Measurements from ENCODE around the gene PCCB.

Gene PCCB

DNA sequence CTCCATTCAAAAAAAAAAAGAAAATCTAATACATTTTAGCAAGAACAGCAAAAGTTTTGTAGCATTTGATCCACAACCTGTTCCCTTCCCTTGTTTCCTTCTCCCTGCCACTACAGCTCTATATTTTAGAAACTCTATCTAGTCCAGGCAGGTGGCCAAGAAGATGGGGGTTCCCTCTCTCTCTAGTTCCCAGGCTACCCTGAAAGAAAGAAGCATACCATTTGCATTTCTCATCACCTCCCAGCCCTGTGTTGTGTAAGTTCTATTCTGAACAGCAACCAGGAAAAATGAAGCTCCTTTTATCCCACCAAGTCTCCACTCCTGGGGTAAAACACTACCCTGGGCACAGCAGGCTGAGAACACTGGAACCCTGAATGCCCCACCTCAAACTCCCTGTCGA, 100.0 kb downstream of the PCCB start:
- Histone ChIP-seq H3K4me3 (ENCODE audit: low read depth, low read length) (no peak overlapping the region), H3K4me1 (ENCODE audit: control insufficient read depth, insufficient read depth, low read length) (no peaks in the 10 kb centered on the region), H3K27ac (ENCODE audit: extremely low read depth, low read depth, low read length) (no peak overlapping the region), H3K9me3 (ENCODE audit: control insufficient read depth, insufficient read depth, low read depth, low read length) (no peaks in the 10 kb centered on the region), H3K36me3 (ENCODE audit: control insufficient read depth in 2 of 2, insufficient read depth in 1 of 2, low read length in 2 of 2) (peaks cover 0 to 12% of the 10 kb centered on the region in 2 experiments; a peak in 2 of 3 replicates)
- ChIA-PET CTCF (interaction anchor here (0.7 to 1.2 kb wide), 2 partner anchors 169 to 664 kb away, joined by 4 read pairs; no protein-coding TSS in a partner anchor), POLR2A (no interaction called here)
- no peak for TF ChIP-seq EGR2 (tag by site-specific recombination; IDR thresholded peaks at IDR 0.05; ENCODE audit: low read depth)
- no peak for TF ChIP-seq BCL11B (tag by site-specific recombination; IDR thresholded peaks at IDR 0.05; ENCODE audit: low read depth)
- TF ChIP-seq, protein P1, sequence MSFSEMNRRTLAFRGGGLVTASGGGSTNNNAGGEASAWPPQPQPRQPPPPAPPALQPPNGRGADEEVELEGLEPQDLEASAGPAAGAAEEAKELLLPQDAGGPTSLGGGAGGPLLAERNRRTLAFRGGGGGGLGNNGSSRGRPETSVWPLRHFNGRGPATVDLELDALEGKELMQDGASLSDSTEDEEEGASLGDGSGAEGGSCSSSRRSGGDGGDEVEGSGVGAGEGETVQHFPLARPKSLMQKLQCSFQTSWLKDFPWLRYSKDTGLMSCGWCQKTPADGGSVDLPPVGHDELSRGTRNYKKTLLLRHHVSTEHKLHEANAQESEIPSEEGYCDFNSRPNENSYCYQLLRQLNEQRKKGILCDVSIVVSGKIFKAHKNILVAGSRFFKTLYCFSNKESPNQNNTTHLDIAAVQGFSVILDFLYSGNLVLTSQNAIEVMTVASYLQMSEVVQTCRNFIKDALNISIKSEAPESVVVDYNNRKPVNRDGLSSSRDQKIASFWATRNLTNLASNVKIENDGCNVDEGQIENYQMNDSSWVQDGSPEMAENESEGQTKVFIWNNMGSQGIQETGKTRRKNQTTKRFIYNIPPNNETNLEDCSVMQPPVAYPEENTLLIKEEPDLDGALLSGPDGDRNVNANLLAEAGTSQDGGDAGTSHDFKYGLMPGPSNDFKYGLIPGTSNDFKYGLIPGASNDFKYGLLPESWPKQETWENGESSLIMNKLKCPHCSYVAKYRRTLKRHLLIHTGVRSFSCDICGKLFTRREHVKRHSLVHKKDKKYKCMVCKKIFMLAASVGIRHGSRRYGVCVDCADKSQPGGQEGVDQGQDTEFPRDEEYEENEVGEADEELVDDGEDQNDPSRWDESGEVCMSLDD (tag by site-specific recombination; IDR thresholded peaks at IDR 0.05) = no peak
- no peak for TF ChIP-seq ZNF239 (tag by site-specific recombination; IDR thresholded peaks at IDR 0.05)
- no peak for TF ChIP-seq ZNF169 (tag by site-specific recombination; IDR thresholded peaks at IDR 0.05)
- TF ChIP-seq, protein P2, sequence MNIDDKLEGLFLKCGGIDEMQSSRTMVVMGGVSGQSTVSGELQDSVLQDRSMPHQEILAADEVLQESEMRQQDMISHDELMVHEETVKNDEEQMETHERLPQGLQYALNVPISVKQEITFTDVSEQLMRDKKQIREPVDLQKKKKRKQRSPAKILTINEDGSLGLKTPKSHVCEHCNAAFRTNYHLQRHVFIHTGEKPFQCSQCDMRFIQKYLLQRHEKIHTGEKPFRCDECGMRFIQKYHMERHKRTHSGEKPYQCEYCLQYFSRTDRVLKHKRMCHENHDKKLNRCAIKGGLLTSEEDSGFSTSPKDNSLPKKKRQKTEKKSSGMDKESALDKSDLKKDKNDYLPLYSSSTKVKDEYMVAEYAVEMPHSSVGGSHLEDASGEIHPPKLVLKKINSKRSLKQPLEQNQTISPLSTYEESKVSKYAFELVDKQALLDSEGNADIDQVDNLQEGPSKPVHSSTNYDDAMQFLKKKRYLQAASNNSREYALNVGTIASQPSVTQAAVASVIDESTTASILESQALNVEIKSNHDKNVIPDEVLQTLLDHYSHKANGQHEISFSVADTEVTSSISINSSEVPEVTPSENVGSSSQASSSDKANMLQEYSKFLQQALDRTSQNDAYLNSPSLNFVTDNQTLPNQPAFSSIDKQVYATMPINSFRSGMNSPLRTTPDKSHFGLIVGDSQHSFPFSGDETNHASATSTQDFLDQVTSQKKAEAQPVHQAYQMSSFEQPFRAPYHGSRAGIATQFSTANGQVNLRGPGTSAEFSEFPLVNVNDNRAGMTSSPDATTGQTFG (tag by site-specific recombination; IDR thresholded peaks at IDR 0.05; ENCODE audit: borderline replicate concordance) = no peak
- TF ChIP-seq, protein P3, sequence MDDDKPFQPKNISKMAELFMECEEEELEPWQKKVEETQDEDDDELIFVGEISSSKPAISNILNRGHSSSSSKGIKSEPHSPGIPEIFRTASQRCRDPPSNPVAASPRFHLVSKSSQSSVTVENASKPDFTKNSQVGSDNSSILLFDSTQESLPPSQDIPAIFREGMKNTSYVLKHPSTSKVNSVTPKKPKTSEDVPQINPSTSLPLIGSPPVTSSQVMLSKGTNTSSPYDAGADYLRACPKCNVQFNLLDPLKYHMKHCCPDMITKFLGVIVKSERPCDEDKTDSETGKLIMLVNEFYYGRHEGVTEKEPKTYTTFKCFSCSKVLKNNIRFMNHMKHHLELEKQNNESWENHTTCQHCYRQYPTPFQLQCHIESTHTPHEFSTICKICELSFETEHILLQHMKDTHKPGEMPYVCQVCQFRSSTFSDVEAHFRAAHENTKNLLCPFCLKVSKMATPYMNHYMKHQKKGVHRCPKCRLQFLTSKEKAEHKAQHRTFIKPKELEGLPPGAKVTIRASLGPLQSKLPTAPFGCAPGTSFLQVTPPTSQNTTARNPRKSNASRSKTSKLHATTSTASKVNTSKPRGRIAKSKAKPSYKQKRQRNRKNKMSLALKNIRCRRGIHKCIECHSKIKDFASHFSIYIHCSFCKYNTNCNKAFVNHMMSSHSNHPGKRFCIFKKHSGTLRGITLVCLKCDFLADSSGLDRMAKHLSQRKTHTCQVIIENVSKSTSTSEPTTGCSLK (tag by site-specific recombination; IDR thresholded peaks at IDR 0.05) = no peak
- no peak for TF ChIP-seq REPIN1 (tag by site-specific recombination; IDR thresholded peaks at IDR 0.05; ENCODE audit: low read depth)
- no peak for TF ChIP-seq ZNF658 (tag by site-specific recombination; IDR thresholded peaks at IDR 0.05)
- TF ChIP-seq, protein P4, sequence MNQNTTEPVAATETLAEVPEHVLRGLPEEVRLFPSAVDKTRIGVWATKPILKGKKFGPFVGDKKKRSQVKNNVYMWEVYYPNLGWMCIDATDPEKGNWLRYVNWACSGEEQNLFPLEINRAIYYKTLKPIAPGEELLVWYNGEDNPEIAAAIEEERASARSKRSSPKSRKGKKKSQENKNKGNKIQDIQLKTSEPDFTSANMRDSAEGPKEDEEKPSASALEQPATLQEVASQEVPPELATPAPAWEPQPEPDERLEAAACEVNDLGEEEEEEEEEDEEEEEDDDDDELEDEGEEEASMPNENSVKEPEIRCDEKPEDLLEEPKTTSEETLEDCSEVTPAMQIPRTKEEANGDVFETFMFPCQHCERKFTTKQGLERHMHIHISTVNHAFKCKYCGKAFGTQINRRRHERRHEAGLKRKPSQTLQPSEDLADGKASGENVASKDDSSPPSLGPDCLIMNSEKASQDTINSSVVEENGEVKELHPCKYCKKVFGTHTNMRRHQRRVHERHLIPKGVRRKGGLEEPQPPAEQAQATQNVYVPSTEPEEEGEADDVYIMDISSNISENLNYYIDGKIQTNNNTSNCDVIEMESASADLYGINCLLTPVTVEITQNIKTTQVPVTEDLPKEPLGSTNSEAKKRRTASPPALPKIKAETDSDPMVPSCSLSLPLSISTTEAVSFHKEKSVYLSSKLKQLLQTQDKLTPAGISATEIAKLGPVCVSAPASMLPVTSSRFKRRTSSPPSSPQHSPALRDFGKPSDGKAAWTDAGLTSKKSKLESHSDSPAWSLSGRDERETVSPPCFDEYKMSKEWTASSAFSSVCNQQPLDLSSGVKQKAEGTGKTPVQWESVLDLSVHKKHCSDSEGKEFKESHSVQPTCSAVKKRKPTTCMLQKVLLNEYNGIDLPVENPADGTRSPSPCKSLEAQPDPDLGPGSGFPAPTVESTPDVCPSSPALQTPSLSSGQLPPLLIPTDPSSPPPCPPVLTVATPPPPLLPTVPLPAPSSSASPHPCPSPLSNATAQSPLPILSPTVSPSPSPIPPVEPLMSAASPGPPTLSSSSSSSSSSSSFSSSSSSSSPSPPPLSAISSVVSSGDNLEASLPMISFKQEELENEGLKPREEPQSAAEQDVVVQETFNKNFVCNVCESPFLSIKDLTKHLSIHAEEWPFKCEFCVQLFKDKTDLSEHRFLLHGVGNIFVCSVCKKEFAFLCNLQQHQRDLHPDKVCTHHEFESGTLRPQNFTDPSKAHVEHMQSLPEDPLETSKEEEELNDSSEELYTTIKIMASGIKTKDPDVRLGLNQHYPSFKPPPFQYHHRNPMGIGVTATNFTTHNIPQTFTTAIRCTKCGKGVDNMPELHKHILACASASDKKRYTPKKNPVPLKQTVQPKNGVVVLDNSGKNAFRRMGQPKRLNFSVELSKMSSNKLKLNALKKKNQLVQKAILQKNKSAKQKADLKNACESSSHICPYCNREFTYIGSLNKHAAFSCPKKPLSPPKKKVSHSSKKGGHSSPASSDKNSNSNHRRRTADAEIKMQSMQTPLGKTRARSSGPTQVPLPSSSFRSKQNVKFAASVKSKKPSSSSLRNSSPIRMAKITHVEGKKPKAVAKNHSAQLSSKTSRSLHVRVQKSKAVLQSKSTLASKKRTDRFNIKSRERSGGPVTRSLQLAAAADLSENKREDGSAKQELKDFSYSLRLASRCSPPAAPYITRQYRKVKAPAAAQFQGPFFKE (tag by site-specific recombination; IDR thresholded peaks at IDR 0.05; ENCODE audit: borderline replicate concordance) = no peak
- no peak for TF ChIP-seq ZNF311 (tag by site-specific recombination; IDR thresholded peaks at IDR 0.05; ENCODE audit: borderline replicate concordance)
- TF ChIP-seq SETDB1 (IDR thresholded peaks at IDR 0.05; ENCODE audit: insufficient read length, low read length) = no peak
- no peak for TF ChIP-seq ZFP69B (tag by site-specific recombination; IDR thresholded peaks at IDR 0.05)
- no peak for TF ChIP-seq ZNF530 (tag by site-specific recombination; IDR thresholded peaks at IDR 0.05; ENCODE audit: low read depth)
- TF ChIP-seq KLF16 (tag by site-specific recombination; IDR thresholded peaks at IDR 0.05) = no peak
- TF ChIP-seq, protein P5, sequence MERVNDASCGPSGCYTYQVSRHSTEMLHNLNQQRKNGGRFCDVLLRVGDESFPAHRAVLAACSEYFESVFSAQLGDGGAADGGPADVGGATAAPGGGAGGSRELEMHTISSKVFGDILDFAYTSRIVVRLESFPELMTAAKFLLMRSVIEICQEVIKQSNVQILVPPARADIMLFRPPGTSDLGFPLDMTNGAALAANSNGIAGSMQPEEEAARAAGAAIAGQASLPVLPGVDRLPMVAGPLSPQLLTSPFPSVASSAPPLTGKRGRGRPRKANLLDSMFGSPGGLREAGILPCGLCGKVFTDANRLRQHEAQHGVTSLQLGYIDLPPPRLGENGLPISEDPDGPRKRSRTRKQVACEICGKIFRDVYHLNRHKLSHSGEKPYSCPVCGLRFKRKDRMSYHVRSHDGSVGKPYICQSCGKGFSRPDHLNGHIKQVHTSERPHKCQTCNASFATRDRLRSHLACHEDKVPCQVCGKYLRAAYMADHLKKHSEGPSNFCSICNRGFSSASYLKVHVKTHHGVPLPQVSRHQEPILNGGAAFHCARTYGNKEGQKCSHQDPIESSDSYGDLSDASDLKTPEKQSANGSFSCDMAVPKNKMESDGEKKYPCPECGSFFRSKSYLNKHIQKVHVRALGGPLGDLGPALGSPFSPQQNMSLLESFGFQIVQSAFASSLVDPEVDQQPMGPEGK (tag by site-specific recombination; IDR thresholded peaks at IDR 0.05) = no peak

All from HEK293 (cell line).